ENCODE data around the gene IL1RAPL1.
"Not testable (repeated sequence)": the region's sequence is repeated elsewhere in the genome, so short reads cannot be mapped to it uniquely, and the experiment has no call there.

IL1RAPL1 gene

DNA sequence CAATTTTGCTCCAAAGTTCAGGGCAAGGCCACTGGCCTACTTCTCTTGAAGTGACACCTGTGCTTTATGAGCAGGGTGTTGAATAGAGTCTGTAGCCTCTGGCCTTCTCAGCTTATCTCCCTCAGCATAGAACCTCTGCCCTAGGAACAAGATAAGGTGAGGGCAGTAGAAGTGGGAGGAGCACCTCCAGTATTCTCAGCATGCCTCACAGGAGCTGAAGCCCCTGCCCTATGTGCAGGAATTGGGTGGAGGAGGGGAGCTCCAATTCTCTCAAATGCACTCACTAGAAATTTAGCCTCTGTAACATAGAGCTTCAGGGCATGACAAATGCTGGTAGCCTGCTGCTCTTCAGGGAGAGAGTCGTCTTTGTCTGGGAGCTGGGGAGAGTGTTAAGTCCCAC is 479.3 kb downstream of the IL1RAPL1 start:
- H3K4me1 ChIP-seq (ENCODE audit: control insufficient read depth, insufficient read depth, low read length) = peaks cover 17% of the 10 kb centered on the region
- H3K9me3 ChIP-seq (ENCODE audit: control insufficient read depth, insufficient read depth, low read length) = no peaks in the 10 kb centered on the region

GRCh38 chrX:29067351-29067750 is 480.1 kb downstream of the IL1RAPL1 start:
- Histone ChIP-seq H3K4me3 (ENCODE audit: low read depth, low read length) (no peak overlapping the region), H3K4me1 (ENCODE audit: control insufficient read depth, insufficient read depth, low read length) (peaks cover 17% of the 10 kb centered on the region), H3K9me3 (ENCODE audit: control insufficient read depth, insufficient read depth, low read length) (no peaks in the 10 kb centered on the region), H3K27me3 (ENCODE audit: control insufficient read depth, insufficient read depth, low read length) (no peaks in the 10 kb centered on the region), H3K9ac (ENCODE audit: low read depth, low read length) (no peak overlapping the region), H3K36me3 (ENCODE audit: control insufficient read depth, insufficient read depth, low read length) (no peaks in the 10 kb centered on the region)

More for the DNA sequence above, 479.3 kb downstream of the IL1RAPL1 start:
- H3K9ac ChIP-seq (ENCODE audit: low read depth, low read length) = no peak overlapping the region
- no peaks in the 10 kb centered on the region for H3K36me3 ChIP-seq (ENCODE audit: control insufficient read depth, insufficient read depth, low read length)
- no peak overlapping the region for H3K4me3 ChIP-seq (ENCODE audit: low read depth, low read length)
- no peaks in the 10 kb centered on the region for H3K27me3 ChIP-seq (ENCODE audit: control insufficient read depth, insufficient read depth, low read length)

DNA sequence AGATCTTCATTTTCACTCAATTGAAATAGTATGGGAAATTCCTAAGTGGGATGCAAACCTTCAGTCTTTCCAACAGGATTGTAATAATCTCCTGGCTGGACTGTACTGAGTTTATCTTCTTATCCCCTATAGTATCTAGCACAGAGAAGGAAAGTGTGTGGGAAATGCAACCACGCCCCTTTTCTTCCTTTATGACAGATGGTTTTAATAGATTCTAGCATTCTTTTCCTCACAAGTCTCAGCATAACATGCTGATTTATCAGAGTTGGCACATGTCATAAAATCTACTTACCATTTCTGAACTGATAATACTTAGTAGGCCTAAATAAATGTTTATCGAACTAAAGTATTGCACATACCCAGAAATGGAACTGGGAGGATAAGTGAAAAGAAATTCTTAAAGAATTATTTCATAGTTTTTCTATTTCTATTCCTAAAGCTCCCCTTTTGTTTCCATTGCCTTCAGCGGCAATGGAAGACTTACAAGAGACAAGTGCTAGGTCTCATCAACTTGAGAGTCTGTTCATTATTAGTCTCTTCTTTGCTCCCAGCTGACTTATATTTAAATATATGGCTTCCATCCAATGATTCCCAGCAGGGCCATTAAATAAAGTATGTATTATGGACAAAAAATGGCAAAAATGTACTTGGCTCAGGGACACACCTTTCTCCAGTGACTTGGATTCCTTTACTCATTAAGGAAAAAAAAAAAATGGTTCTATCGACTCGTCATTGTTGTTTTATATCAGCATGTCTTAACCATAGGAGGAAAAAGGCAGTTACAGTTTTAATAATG is 484.5 kb downstream of the IL1RAPL1 start:
- Histone ChIP-seq H3K27me3 (ENCODE audit: control insufficient read depth, insufficient read depth, low read length) (no peaks in the 10 kb centered on the region), H3K36me3 (ENCODE audit: control insufficient read depth, insufficient read depth, low read length) (no peaks in the 10 kb centered on the region), H3K9me3 (ENCODE audit: control insufficient read depth, insufficient read depth, low read length) (no peaks in the 10 kb centered on the region), H3K9ac (ENCODE audit: low read depth, low read length) (no peak overlapping the region), H3K4me3 (ENCODE audit: low read depth, low read length) (no peak overlapping the region), H3K4me1 (ENCODE audit: control insufficient read depth, insufficient read depth, low read length) (peaks cover 17% of the 10 kb centered on the region)

- no peaks in the 10 kb centered on the region for H3K27me3 ChIP-seq (ENCODE audit: control insufficient read depth, insufficient read depth, low read length)
- H3K4me3 ChIP-seq (ENCODE audit: low read depth, low read length) = no peak overlapping the region
- H3K9me3 ChIP-seq (ENCODE audit: control insufficient read depth, insufficient read depth, low read length) = no peaks in the 10 kb centered on the region
- H3K4me1 ChIP-seq (ENCODE audit: control insufficient read depth, insufficient read depth, low read length) = no peaks in the 10 kb centered on the region
- H3K9ac ChIP-seq (ENCODE audit: low read depth, low read length) = no peak overlapping the region
- H3K36me3 ChIP-seq (ENCODE audit: control insufficient read depth, insufficient read depth, low read length) = no peaks in the 10 kb centered on the region
Measured at GRCh38 chrX:29082558-29082957, 495.3 kb downstream of the IL1RAPL1 start.

GRCh38 chrX:29083823-29084222 is 496.6 kb downstream of the IL1RAPL1 start:
- no peaks in the 10 kb centered on the region for H3K36me3 ChIP-seq (ENCODE audit: control insufficient read depth, insufficient read depth, low read length)
- no peaks in the 10 kb centered on the region for H3K27me3 ChIP-seq (ENCODE audit: control insufficient read depth, insufficient read depth, low read length)
- no peak overlapping the region for H3K9ac ChIP-seq (ENCODE audit: low read depth, low read length)
- H3K4me3 ChIP-seq (ENCODE audit: low read depth, low read length) = no peak overlapping the region
- no peaks in the 10 kb centered on the region for H3K9me3 ChIP-seq (ENCODE audit: control insufficient read depth, insufficient read depth, low read length)
- H3K4me1 ChIP-seq (ENCODE audit: control insufficient read depth, insufficient read depth, low read length) = no peaks in the 10 kb centered on the region

GRCh38 chrX:29090811-29091210 is 503.6 kb downstream of the IL1RAPL1 start:
- H3K4me1 ChIP-seq (ENCODE audit: control insufficient read depth, insufficient read depth, low read length) = no peaks in the 10 kb centered on the region
- no peak overlapping the region for H3K9ac ChIP-seq (ENCODE audit: low read depth, low read length)
- no peaks in the 10 kb centered on the region for H3K36me3 ChIP-seq (ENCODE audit: control insufficient read depth, insufficient read depth, low read length)
- H3K9me3 ChIP-seq (ENCODE audit: control insufficient read depth, insufficient read depth, low read length) = no peaks in the 10 kb centered on the region
- no peaks in the 10 kb centered on the region for H3K27me3 ChIP-seq (ENCODE audit: control insufficient read depth, insufficient read depth, low read length)
- no peak overlapping the region for H3K4me3 ChIP-seq (ENCODE audit: low read depth, low read length)

DNA sequence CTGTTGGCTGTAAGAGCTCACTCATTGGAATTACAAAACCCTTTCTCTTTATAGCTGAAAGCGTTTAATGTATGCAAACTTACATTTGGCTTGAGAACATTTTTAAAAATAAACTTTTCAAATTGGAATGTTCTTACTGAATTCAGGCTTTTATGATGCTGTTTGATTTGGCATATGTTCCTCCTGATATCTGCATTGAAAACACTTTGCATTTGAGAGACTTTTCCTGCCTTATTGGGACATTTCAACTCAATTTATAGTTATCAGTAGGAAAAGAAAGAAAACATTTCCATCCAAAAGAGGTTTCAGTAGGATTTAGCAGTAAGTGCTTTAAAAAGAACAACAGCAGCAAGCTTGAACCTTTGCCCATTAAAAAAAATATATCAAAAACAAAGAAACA is 520.0 kb downstream of the IL1RAPL1 start:
- Histone ChIP-seq H3K9ac (ENCODE audit: low read depth, low read length) (no peak overlapping the region), H3K36me3 (ENCODE audit: control insufficient read depth, insufficient read depth, low read length) (no peaks in the 10 kb centered on the region), H3K27me3 (ENCODE audit: control insufficient read depth, insufficient read depth, low read length) (no peaks in the 10 kb centered on the region), H3K4me3 (ENCODE audit: low read depth, low read length) (no peak overlapping the region), H3K9me3 (ENCODE audit: control insufficient read depth, insufficient read depth, low read length) (no peaks in the 10 kb centered on the region), H3K4me1 (ENCODE audit: control insufficient read depth, insufficient read depth, low read length) (peaks cover 9% of the 10 kb centered on the region)

- Histone ChIP-seq H3K27me3 (ENCODE audit: control insufficient read depth, insufficient read depth, low read length) (no peaks in the 10 kb centered on the region), H3K4me1 (ENCODE audit: control insufficient read depth, insufficient read depth, low read length) (peaks cover 9% of the 10 kb centered on the region), H3K9me3 (ENCODE audit: control insufficient read depth, insufficient read depth, low read length) (no peaks in the 10 kb centered on the region), H3K36me3 (ENCODE audit: control insufficient read depth, insufficient read depth, low read length) (no peaks in the 10 kb centered on the region), H3K4me3 (ENCODE audit: low read depth, low read length) (no peak overlapping the region), H3K9ac (ENCODE audit: low read depth, low read length) (no peak overlapping the region)
Measured at GRCh38 chrX:29110041-29110440, 522.8 kb downstream of the IL1RAPL1 start.

DNA sequence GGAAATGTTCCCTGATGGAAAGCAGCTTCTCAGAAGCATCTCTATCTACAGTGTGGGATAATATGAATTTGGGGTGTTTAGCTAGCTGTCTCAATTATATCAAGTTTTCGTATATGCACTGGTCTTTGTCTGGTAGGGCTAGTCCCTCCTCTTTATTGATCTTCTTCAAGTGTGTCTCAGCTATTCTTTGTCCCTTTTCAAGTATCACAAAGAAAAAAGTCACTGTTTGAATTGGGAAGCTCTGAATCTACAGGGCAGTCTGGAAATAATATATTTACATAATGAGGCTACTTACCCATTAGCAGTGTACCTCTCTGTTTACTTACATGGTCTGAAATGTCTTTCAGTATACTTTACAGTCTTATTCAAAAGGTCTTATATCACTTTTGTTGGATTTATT is 526.0 kb downstream of the IL1RAPL1 start:
- H3K9me3 ChIP-seq (ENCODE audit: control insufficient read depth, insufficient read depth, low read length) = no peaks in the 10 kb centered on the region
- no peaks in the 10 kb centered on the region for H3K27me3 ChIP-seq (ENCODE audit: control insufficient read depth, insufficient read depth, low read length)
- H3K9ac ChIP-seq (ENCODE audit: low read depth, low read length) = no peak overlapping the region
- H3K36me3 ChIP-seq (ENCODE audit: control insufficient read depth, insufficient read depth, low read length) = no peaks in the 10 kb centered on the region
- no peaks in the 10 kb centered on the region for H3K4me1 ChIP-seq (ENCODE audit: control insufficient read depth, insufficient read depth, low read length)
- H3K4me3 ChIP-seq (ENCODE audit: low read depth, low read length) = no peak overlapping the region

DNA sequence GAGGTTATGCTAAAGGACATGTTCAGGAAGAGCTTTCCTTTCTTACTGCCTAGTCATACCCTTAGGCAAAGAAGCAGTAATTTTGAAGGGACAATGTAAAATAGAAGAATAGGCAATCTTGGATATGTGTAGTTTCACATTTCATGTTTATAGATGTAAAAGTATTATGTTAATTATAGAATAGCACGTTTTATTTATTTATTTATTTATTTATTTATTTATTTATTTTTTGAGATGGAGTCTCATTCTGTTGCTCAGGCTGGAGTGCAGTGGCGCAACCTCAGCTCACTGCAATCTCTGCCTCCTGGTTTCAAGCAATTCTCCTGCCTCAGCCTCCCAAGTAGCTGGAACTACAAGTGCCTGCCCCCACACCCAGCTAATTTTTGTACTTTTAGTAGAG is 535.6 kb downstream of the IL1RAPL1 start:
- H3K36me3 ChIP-seq (ENCODE audit: control insufficient read depth, insufficient read depth, low read length); H3K4me3 ChIP-seq (ENCODE audit: low read depth, low read length); H3K27me3 ChIP-seq (ENCODE audit: control insufficient read depth, insufficient read depth, low read length); H3K9ac ChIP-seq (ENCODE audit: low read depth, low read length); H3K9me3 ChIP-seq (ENCODE audit: control insufficient read depth, insufficient read depth, low read length); H3K4me1 ChIP-seq (ENCODE audit: control insufficient read depth, insufficient read depth, low read length): not testable (repeated sequence)

GRCh38 chrX:29130905-29131304 is 543.7 kb downstream of the IL1RAPL1 start:
- H3K9ac ChIP-seq (ENCODE audit: low read depth, low read length) = no peak overlapping the region
- no peaks in the 10 kb centered on the region for H3K9me3 ChIP-seq (ENCODE audit: control insufficient read depth, insufficient read depth, low read length)
- H3K27me3 ChIP-seq (ENCODE audit: control insufficient read depth, insufficient read depth, low read length) = no peaks in the 10 kb centered on the region
- H3K4me1 ChIP-seq (ENCODE audit: control insufficient read depth, insufficient read depth, low read length) = no peaks in the 10 kb centered on the region
- H3K36me3 ChIP-seq (ENCODE audit: control insufficient read depth, insufficient read depth, low read length) = no peaks in the 10 kb centered on the region
- no peak overlapping the region for H3K4me3 ChIP-seq (ENCODE audit: low read depth, low read length)

DNA sequence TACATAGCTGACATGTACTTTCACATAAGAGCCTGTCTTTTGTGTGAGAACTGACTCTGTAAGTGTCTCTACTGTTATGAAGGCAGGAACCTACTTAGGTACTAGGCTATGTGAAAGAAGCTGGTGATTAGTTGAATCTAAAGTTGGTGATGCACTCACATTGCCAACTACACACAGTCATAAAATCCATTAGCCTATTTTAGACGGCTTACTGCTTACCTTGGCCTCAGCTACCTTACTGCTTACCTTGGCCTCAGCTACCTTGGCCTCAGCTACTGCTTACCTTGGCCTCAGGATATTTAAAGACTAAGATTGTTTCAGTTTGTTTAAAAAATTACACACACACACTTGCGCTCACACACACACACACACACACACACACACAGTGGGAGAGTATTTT is 549.7 kb downstream of the IL1RAPL1 start:
- H3K27me3 ChIP-seq (ENCODE audit: control insufficient read depth, insufficient read depth, low read length) = no peaks in the 10 kb centered on the region
- H3K4me3 ChIP-seq (ENCODE audit: low read depth, low read length) = no peak overlapping the region
- H3K9ac ChIP-seq (ENCODE audit: low read depth, low read length) = no peak overlapping the region
- no peaks in the 10 kb centered on the region for H3K4me1 ChIP-seq (ENCODE audit: control insufficient read depth, insufficient read depth, low read length)
- no peaks in the 10 kb centered on the region for H3K36me3 ChIP-seq (ENCODE audit: control insufficient read depth, insufficient read depth, low read length)
- H3K9me3 ChIP-seq (ENCODE audit: control insufficient read depth, insufficient read depth, low read length) = no peaks in the 10 kb centered on the region
